ENCODE data around the gene TMEM135. TPM values are rescaled to one million over a fixed set of nuclear protein-coding genes. Genes with fewer than 3 reads are reported as not detected.
"Not testable (repeated sequence)": the region's sequence is repeated elsewhere in the genome, so short reads cannot be mapped to it uniquely, and the experiment has no call there.

The TMEM135 gene
- total RNA-seq, 1 experiment from 2014 or later = 14.0 TPM

DNA sequence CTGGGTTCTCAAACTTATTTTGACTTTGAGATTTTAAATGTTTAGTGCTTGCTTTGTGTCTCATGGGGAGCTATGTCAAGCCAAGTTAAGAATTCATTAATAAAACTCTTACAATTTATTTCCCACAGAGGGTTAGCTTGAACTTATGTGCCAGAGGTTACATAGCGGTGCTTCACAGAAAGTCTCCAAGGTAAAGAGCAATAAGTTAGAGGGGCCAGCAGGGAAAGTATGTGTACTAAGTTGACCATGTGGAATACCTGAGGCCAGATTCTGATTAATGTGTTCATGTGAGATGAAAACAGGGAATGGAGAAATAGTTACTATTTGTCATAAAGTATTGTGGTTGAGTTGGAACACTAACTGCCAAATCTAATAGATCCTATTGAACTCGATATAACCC lies 149.3 kb downstream of the TMEM135 start:
- H3K4me2 ChIP-seq (ENCODE audit: low read length) = no peak overlapping the region
- intact Hi-C loops (cut with micrococcal nuclease) = no loop called here
- TF ChIP-seq EZH2 (IDR thresholded peaks at IDR 0.05; ENCODE audit: low read length, unreplicated experiment) = no peak
- TF ChIP-seq EZH2phosphoT487 (IDR thresholded peaks at IDR 0.05; ENCODE audit: borderline replicate concordance, low read length) = no peak
- TF ChIP-seq, protein P1, sequence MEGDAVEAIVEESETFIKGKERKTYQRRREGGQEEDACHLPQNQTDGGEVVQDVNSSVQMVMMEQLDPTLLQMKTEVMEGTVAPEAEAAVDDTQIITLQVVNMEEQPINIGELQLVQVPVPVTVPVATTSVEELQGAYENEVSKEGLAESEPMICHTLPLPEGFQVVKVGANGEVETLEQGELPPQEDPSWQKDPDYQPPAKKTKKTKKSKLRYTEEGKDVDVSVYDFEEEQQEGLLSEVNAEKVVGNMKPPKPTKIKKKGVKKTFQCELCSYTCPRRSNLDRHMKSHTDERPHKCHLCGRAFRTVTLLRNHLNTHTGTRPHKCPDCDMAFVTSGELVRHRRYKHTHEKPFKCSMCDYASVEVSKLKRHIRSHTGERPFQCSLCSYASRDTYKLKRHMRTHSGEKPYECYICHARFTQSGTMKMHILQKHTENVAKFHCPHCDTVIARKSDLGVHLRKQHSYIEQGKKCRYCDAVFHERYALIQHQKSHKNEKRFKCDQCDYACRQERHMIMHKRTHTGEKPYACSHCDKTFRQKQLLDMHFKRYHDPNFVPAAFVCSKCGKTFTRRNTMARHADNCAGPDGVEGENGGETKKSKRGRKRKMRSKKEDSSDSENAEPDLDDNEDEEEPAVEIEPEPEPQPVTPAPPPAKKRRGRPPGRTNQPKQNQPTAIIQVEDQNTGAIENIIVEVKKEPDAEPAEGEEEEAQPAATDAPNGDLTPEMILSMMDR (conservative IDR thresholded peaks at IDR 0.05; ENCODE audit: low read depth, low read length) = no peak

DNA sequence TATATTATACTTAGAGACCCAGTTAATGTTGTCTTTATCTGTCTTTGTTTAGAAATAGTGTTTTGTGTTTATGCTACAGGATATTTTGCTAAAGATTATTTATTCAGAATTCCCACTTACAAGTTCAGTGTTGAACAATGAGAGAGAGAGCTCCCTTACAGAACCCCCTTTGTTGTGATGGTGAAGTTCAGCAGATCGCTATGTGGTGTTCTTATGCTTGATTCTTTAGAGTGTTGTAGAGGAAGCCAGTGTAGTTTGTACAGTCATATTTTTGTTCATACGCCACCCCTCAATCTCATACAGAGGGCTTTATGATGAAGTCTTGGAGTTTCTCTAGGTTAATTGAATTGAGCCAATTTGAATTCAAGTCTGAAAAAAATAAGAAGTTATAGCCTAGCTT lies 150.2 kb downstream of the TMEM135 start:
- BruUV-seq (replicated peaks) = no TSS peak
- DNase-seq (no peak), ATAC-seq (no peak)
- intact Hi-C loops (cut with micrococcal nuclease) = no loop called here
- Histone ChIP-seq H3K79me2 (ENCODE audit: low read length) (no peaks in the 10 kb centered on the region), H3K4me1 (ENCODE audit: insufficient read depth, low read length) (no peaks in the 10 kb centered on the region), H3K9me2 (replicated peaks; ENCODE audit: low read length) (no peaks in the 10 kb centered on the region), H4K20me1 (ENCODE audit: low read length) (0 out of 2 replicates have a peak, but pooled peaks cover 3% of the 10 kb centered on the region), H3K9ac (ENCODE audit: low read length) (no peak overlapping the region), H3F3A (ENCODE audit: low read length, unreplicated experiment) (no peaks in the 10 kb centered on the region), H3K4me3 (ENCODE audit: low read length) (no peak overlapping the region), H3K27me3 (ENCODE audit: low read length) (no peaks in the 10 kb centered on the region), H3K36me3 (ENCODE audit: low read depth, low read length) (no peaks in the 10 kb centered on the region), H3K27ac (ENCODE audit: low read length) (no peak overlapping the region), H3K4me2 (ENCODE audit: low read length) (no peak overlapping the region), H3K9me3 (ENCODE audit: low read length) (no peaks in the 10 kb centered on the region), H2AFZ (ENCODE audit: low read length) (no peak overlapping the region)
- TF ChIP-seq EZH2phosphoT487 (IDR thresholded peaks at IDR 0.05; ENCODE audit: borderline replicate concordance, low read length) (no peak), EZH2 (IDR thresholded peaks at IDR 0.05; ENCODE audit: low read length, unreplicated experiment) (no peak)
- TF ChIP-seq, protein P1 (conservative IDR thresholded peaks at IDR 0.05; ENCODE audit: low read depth, low read length) = no peak
- ChIA-PET CTCF (no interaction called here), POLR2A (ENCODE audit: unreplicated experiment) (no interaction called here)

More for the DNA sequence above, 149.3 kb downstream of the TMEM135 start:
- Histone ChIP-seq H3K4me1 (ENCODE audit: insufficient read depth, low read length) (no peaks in the 10 kb centered on the region), H3K27ac (ENCODE audit: low read length) (no peak overlapping the region), H3K9me2 (replicated peaks; ENCODE audit: low read length) (no peaks in the 10 kb centered on the region), H3K9ac (ENCODE audit: low read length) (no peak overlapping the region), H2AFZ (ENCODE audit: low read length) (no peak overlapping the region), H3K9me3 (ENCODE audit: low read length) (no peaks in the 10 kb centered on the region), H3K79me2 (ENCODE audit: low read length) (no peaks in the 10 kb centered on the region), H4K20me1 (ENCODE audit: low read length) (0 out of 2 replicates have a peak, but pooled peaks cover 3% of the 10 kb centered on the region), H3F3A (ENCODE audit: low read length, unreplicated experiment) (no peaks in the 10 kb centered on the region), H3K27me3 (ENCODE audit: low read length) (no peaks in the 10 kb centered on the region), H3K36me3 (ENCODE audit: low read depth, low read length) (no peaks in the 10 kb centered on the region), H3K4me3 (ENCODE audit: low read length) (no peak overlapping the region)
- ChIA-PET CTCF (no interaction called here), POLR2A (ENCODE audit: unreplicated experiment) (no interaction called here)
- DNase-seq = no peak
- ATAC-seq = no peak
- no TSS peak for BruUV-seq (replicated peaks)

DNA sequence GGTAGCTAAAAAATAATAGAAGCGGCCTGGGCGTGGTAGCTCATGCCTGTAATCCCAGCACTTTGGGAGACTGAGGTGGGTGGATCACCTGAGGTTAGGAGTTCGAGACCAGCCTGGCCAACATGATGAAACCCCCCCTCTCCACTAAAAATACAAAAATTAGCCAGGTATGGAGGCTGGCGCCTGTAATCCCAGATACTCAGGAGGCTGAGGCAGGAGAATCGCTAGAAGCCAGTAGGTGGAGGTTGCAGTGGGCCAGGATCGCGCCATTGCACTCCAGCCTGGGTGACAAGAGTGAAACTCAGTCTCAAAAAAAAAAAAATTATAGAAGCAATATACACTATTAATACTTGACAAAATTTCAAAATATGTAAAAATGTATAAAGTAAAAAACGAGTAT lies 150.7 kb downstream of the TMEM135 start:
- BruUV-seq (replicated peaks); H3K9ac ChIP-seq (ENCODE audit: low read length); H3K79me2 ChIP-seq (ENCODE audit: low read length); H4K20me1 ChIP-seq (ENCODE audit: low read length); ATAC-seq; H2AFZ ChIP-seq (ENCODE audit: low read length); POLR2A ChIA-PET (ENCODE audit: unreplicated experiment); H3K27ac ChIP-seq (ENCODE audit: low read length); H3K4me1 ChIP-seq (ENCODE audit: insufficient read depth, low read length); H3K36me3 ChIP-seq (ENCODE audit: low read depth, low read length); H3K4me2 ChIP-seq (ENCODE audit: low read length); DNase-seq; CTCF ChIA-PET; H3K9me2 ChIP-seq (replicated peaks; ENCODE audit: low read length); H3K27me3 ChIP-seq (ENCODE audit: low read length); H3F3A ChIP-seq (ENCODE audit: low read length, unreplicated experiment); intact Hi-C loops (cut with micrococcal nuclease); H3K9me3 ChIP-seq (ENCODE audit: low read length); H3K4me3 ChIP-seq (ENCODE audit: low read length): not testable (repeated sequence)

DNA sequence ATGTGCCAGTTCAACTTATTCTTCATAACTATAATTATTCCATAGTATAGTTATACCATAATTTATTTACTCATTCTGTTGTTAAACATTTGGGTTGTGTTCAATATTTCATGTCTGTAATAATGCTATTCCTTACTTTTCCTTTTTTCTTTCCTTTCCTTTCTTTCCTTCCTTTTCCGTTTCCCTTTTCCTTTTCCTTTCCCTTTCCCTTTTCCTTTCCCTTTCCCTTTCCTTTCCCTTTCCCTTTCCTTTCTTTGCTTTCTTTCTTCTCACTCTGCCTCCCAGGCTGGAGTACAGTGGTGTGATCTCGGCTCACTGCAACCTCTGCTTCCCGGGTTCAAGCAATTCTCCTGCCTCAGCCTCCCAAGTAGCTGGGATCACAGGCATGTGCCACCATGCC lies 151.2 kb downstream of the TMEM135 start:
- POLR2A ChIA-PET (ENCODE audit: unreplicated experiment); H3K36me3 ChIP-seq (ENCODE audit: low read depth, low read length); ATAC-seq; H2AFZ ChIP-seq (ENCODE audit: low read length); H3K4me3 ChIP-seq (ENCODE audit: low read length); H3K79me2 ChIP-seq (ENCODE audit: low read length); H3K9ac ChIP-seq (ENCODE audit: low read length); H3K9me3 ChIP-seq (ENCODE audit: low read length); H3K27me3 ChIP-seq (ENCODE audit: low read length); DNase-seq; H4K20me1 ChIP-seq (ENCODE audit: low read length); intact Hi-C loops (cut with micrococcal nuclease); CTCF ChIA-PET; H3K4me1 ChIP-seq (ENCODE audit: insufficient read depth, low read length); H3F3A ChIP-seq (ENCODE audit: low read length, unreplicated experiment); BruUV-seq (replicated peaks); H3K9me2 ChIP-seq (replicated peaks; ENCODE audit: low read length); H3K4me2 ChIP-seq (ENCODE audit: low read length); H3K27ac ChIP-seq (ENCODE audit: low read length): not testable (repeated sequence)

All from PC-3 (cell line).